AG09309 (cell line): ENCODE data around the gene ARL10.

Source experiments
- DNase-seq: peaks from one replicate; pipeline ENCODE4 v3.0.0-alpha.2; 2010; ENCODE audit warnings: low read depth
- H3K4me3 ChIP-seq: 2 replicates; pipeline ENCODE4 v1.5.1; 2011; ENCODE audit warnings: mild to moderate bottlenecking, low read depth, low read length, moderate library complexity; ENCODE audit not compliant: control insufficient read depth
- TF ChIP-seq, protein P1 (sequence below): IDR thresholded peaks from 2 replicates; pipeline ENCODE4 v1.5.1; 2011; ENCODE audit warnings: mild to moderate bottlenecking, low read depth, low read length, inconsistent platforms; ENCODE audit not compliant: insufficient read depth, control insufficient read depth; ENCODE audit errors: missing control alignments

ARL10 gene

DNA sequence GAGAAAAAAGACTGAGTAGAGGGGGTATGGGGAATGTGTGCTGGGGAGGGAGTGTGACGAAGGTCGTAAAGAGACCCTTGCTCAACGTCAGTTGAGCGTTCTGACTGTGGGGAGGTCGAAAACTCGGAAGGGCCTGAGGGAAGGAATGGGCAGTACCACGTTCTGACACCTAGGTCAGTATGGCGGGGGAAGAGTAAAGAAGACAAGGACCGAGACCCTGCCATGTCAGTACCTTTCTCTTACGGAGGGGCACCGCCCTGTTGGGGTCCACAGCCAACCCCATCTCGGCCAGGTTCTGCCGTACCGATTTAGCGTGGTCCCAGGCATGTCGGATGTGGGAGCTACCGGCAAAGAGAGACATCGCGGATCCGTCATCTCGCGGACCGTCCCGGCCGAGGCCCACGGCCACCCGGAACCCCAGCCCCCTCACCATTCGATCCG, 22.7 kb downstream of the ARL10 start:
- H3K4me3 ChIP-seq, result peak overlapping the region; percentile 97
- TF ChIP-seq, protein P1, sequence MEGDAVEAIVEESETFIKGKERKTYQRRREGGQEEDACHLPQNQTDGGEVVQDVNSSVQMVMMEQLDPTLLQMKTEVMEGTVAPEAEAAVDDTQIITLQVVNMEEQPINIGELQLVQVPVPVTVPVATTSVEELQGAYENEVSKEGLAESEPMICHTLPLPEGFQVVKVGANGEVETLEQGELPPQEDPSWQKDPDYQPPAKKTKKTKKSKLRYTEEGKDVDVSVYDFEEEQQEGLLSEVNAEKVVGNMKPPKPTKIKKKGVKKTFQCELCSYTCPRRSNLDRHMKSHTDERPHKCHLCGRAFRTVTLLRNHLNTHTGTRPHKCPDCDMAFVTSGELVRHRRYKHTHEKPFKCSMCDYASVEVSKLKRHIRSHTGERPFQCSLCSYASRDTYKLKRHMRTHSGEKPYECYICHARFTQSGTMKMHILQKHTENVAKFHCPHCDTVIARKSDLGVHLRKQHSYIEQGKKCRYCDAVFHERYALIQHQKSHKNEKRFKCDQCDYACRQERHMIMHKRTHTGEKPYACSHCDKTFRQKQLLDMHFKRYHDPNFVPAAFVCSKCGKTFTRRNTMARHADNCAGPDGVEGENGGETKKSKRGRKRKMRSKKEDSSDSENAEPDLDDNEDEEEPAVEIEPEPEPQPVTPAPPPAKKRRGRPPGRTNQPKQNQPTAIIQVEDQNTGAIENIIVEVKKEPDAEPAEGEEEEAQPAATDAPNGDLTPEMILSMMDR, result no peak
- no peak for DNase-seq

DNA sequence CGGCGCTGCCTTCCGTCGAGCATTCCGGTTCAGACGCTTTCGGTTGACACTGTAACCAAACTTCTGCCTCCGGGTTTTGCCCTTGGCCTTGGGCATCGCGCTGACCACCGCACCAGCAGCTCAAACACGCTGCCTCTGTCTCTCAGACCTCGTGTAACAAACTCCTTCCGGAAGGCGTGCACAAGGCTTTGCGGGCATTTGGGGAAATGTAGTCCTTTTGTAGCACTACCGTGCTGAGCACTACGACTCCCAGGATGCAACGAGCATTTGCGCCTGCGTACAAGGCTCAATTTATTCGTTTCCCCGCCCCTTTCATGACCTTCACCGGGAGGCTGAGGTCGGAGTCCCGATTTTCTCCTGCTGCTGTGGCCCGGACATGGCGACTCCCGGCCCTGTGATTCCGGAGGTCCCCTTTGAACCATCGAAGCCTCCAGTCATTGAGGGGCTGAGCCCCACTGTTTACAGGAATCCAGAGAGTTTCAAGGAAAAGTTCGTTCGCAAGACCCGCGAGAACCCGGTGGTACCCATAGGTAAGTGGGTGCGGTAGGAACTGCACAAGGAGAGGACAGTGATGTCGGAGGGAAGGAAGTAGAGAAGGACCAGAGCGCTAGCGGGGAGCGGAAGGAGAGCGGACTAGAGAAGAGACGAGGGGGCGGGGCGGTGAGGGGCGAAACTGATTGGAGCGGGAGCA, 23.3 kb downstream of the ARL10 start, which contains the start of the genes HIGD2A and NOP16:
Gene HIGD2A, plus strand, starts transcription at position 308 of the 691 bp plus-strand sequence. Its CDS starts 69 bp downstream, at position 377.
Gene NOP16, minus strand, starts transcription at position 155 of the 691 bp plus-strand sequence. Its CDS starts 59 bp downstream, at position 96.
- peak; percentile 95 for DNase-seq
- TF ChIP-seq, protein P1, result no peak
- H3K4me3 ChIP-seq, result peak within 1 kb of the TSS; percentile 97

DNA sequence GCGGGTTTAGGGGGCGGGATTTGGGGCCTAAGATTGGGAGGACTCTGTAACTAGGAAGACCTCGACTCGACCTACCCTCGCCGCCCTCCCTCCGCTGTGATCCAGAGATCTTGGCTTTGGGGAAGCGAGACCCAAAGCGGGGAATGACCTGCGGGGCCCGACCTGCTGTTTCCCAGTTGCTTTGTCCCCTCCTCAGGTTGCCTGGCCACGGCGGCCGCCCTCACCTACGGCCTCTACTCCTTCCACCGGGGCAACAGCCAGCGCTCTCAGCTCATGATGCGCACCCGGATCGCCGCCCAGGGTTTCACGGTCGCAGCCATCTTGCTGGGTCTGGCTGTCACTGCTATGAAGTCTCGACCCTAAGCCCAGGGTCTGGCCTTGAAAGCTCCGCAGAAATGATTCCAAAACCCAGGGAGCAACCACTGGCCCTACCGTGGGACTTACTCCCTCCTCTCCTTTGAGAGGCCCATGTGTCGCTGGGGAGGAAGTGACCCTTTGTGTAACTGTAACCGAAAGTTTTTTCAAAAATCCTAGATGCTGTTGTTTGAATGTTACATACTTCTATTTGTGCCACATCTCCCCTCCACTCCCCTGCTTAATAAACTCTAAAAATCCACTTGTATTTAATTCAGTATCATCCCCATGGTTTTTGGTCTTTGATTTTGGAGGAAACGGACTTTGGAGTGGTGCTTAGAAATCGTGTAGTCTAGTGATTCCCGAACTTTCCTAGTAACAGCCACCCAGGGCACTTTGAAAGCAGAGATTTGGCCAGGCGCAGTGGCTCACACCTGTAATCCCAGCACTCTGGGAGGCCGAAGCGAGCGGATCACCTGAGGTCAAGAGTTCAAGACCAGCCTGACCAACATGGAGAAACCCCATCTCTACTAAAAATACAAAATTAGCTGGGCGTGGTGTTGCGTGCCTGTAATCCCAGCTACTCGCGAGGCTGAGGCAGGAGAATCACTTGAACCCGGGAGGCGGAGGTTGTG, 24.1 kb downstream of the ARL10 start:
- TF ChIP-seq, protein P1, result no peak
- H3K4me3 ChIP-seq, result peak overlapping the region; percentile 97
- DNase-seq, result no peak

DNA sequence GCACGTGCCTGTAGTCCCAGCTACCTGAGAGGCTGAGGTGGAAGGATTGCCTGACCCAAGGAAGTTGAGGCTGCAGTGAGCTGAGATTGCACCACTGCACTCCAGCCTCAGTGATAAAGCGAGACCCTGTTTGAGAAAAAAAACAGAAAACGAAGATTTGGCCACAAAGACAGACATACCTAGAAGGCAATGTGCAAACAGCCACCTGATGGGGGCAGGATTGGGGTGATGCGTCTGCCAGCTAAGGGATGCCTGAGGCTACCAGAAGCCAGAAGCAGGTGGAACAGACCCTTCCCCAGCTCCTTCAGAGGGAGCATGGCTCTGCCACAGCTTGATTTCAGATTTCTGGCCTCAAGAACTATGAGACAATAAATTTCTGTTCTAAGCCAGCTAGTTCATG, 26.2 kb downstream of the ARL10 start:
- TF ChIP-seq, protein P1, result no peak
- no peak overlapping the region for H3K4me3 ChIP-seq
- DNase-seq, result no peak

DNA sequence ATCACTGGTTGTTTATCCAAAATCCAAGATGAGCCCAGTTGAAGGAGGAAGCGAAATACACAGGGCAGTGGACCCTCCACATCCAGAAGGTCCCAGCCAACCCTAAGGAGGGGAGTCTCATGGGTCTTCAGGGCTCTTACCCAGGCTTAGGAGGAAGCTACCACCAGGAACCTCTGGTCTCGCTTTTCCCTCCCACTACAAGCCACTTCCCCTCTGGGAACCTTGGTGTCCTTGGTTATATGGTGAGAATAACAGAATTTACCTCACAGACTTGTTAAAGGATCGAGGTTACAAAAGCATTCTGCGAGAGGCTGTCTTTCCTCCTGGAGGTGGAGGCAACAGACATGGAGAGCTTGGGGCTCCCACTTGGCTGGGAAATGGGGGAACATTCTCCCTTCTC, 26.7 kb downstream of the ARL10 start:
- H3K4me3 ChIP-seq, result no peak overlapping the region
- TF ChIP-seq, protein P1, result no peak
- DNase-seq, result no peak

DNA sequence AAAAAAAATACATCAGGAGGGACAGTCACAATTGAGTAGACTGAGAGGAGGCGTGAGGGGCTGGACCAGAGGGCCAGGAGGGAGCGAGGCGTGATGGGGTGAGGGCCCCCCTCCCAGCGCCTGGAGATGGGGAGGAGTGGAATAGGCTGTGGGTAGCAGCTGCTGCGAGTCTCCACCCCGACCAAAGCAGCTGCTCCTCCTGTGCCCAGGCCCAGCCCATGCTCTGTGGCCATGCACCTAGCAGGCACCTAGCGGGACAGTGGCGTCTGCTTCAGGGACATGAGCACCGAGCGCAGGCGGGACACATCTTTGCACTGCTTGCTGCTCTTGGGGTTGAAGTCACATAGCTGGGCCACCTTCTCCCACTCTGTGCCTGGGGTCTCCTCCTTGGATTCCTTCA, 27.2 kb downstream of the ARL10 start:
- TF ChIP-seq, protein P1, result no peak
- no peak for DNase-seq
- no peak overlapping the region for H3K4me3 ChIP-seq
